Activated naive CD4-positive, alpha-beta T cell treated with anti-CD3 and anti-CD28 coated beads, Interleukin-2, amount 10 ng/mL, durations not matched to agents 7 days and 5 days (primary cell): ENCODE data around the gene IRF2BP2.

Experiments
- CTCF ChIA-PET: fragments of 350-600 bp; sonication (Branson Sonifier 250); formaldehyde crosslinking; loops from one replicate; lab custom pipeline; 2021; ENCODE audit warnings: antibody characterized with exemption; lab: Charles Lee
- DNase-seq: peaks from one replicate; pipeline ENCODE4 v3.0.0-alpha.2; 2020
- H3K27ac Mint-ChIP-seq: one replicate; pipeline ENCODE4 v1.8.0; 2021; ENCODE audit warnings: mild to moderate bottlenecking, moderate library complexity, mixed read lengths
- H3K27me3 Mint-ChIP-seq: one replicate; pipeline ENCODE4 v1.8.0; 2021; ENCODE audit warnings: mild to moderate bottlenecking, mixed read lengths
- H3K36me3 Mint-ChIP-seq: one replicate; pipeline ENCODE4 v1.8.0; 2021; ENCODE audit warnings: mixed read lengths
- H3K4me1 Mint-ChIP-seq: one replicate; pipeline ENCODE4 v1.8.0; 2021; ENCODE audit warnings: mixed read lengths
- H3K4me3 Mint-ChIP-seq: one replicate; pipeline ENCODE4 v1.8.0; 2021; ENCODE audit warnings: mild to moderate bottlenecking, moderate library complexity, mixed read lengths
- H3K9me3 Mint-ChIP-seq: one replicate; pipeline ENCODE4 v1.8.0; 2021; ENCODE audit warnings: mixed read lengths

Gene IRF2BP2

GRCh38 chr1:234565132-234565531 is 44.8 kb downstream of the IRF2BP2 start:
- Mint-ChIP-seq H3K27ac (no peak overlapping the region), H3K27me3 (peaks cover 8% of the 10 kb centered on the region), H3K4me1 (no peaks in the 10 kb centered on the region), H3K4me3 (no peak overlapping the region), H3K9me3 (no peaks in the 10 kb centered on the region), H3K36me3 (no peaks in the 10 kb centered on the region)
- CTCF ChIA-PET, result no interaction called here
- no peak for DNase-seq

- CTCF ChIA-PET, result no interaction called here
- no peaks in the 10 kb centered on the region for H3K9me3 Mint-ChIP-seq
- no peak overlapping the region for H3K4me3 Mint-ChIP-seq
- H3K27ac Mint-ChIP-seq, result no peak overlapping the region
- no peaks in the 10 kb centered on the region for H3K36me3 Mint-ChIP-seq
- DNase-seq, result no peak
- peaks cover 8% of the 10 kb centered on the region for H3K27me3 Mint-ChIP-seq
- H3K4me1 Mint-ChIP-seq, result no peaks in the 10 kb centered on the region
Measured at GRCh38 chr1:234564035-234565029, 45.6 kb downstream of the IRF2BP2 start.

- Mint-ChIP-seq H3K27me3 (peaks cover 8% of the 10 kb centered on the region), H3K4me3 (no peak overlapping the region), H3K27ac (no peak overlapping the region), H3K9me3 (no peaks in the 10 kb centered on the region), H3K36me3 (no peaks in the 10 kb centered on the region), H3K4me1 (no peaks in the 10 kb centered on the region)
- no peak for DNase-seq
- CTCF ChIA-PET, result no interaction called here
Measured at GRCh38 chr1:234562334-234562733, 47.6 kb downstream of the IRF2BP2 start.

GRCh38 chr1:234561319-234561718 is 48.7 kb downstream of the IRF2BP2 start:
- no peaks in the 10 kb centered on the region for H3K9me3 Mint-ChIP-seq

GRCh38 chr1:234559902-234560676 is 49.9 kb downstream of the IRF2BP2 start:
- no peaks in the 10 kb centered on the region for H3K4me1 Mint-ChIP-seq
- no peaks in the 10 kb centered on the region for H3K36me3 Mint-ChIP-seq
- no peaks in the 10 kb centered on the region for H3K9me3 Mint-ChIP-seq
- no peak for DNase-seq
- CTCF ChIA-PET, result interaction anchor here (1.2 kb wide), 1 partner anchor 38 kb away, joined by 5 read pairs; no protein-coding TSS in a partner anchor
- peaks cover 5% of the 10 kb centered on the region for H3K27me3 Mint-ChIP-seq
- H3K27ac Mint-ChIP-seq, result no peak overlapping the region
- H3K4me3 Mint-ChIP-seq, result no peak overlapping the region

More at GRCh38 chr1:234561319-234561718, 48.7 kb downstream of the IRF2BP2 start:
- CTCF ChIA-PET, result interaction anchor here (1.2 kb wide), 1 partner anchor 37 kb away, joined by 5 read pairs; no protein-coding TSS in a partner anchor
- Mint-ChIP-seq H3K36me3 (no peaks in the 10 kb centered on the region), H3K27ac (no peak overlapping the region), H3K27me3 (peaks cover 5% of the 10 kb centered on the region), H3K4me1 (no peaks in the 10 kb centered on the region), H3K4me3 (no peak overlapping the region)
- no peak for DNase-seq

- no peak for DNase-seq
- CTCF ChIA-PET, result no interaction called here
- Mint-ChIP-seq H3K27me3 (peaks cover under 1% of the 10 kb centered on the region), H3K27ac (no peak overlapping the region), H3K4me1 (no peaks in the 10 kb centered on the region), H3K4me3 (no peak overlapping the region), H3K9me3 (no peaks in the 10 kb centered on the region), H3K36me3 (no peaks in the 10 kb centered on the region)
Measured at GRCh38 chr1:234559152-234559901, 50.7 kb downstream of the IRF2BP2 start.

- no peak for DNase-seq
- Mint-ChIP-seq H3K27ac (no peak overlapping the region), H3K4me1 (no peaks in the 10 kb centered on the region), H3K9me3 (no peaks in the 10 kb centered on the region), H3K36me3 (no peaks in the 10 kb centered on the region), H3K27me3 (peaks cover 7% of the 10 kb centered on the region), H3K4me3 (no peak overlapping the region)
- CTCF ChIA-PET, result no interaction called here
Measured at GRCh38 chr1:234558330-234558836, 51.6 kb downstream of the IRF2BP2 start.

- DNase-seq, result no peak
- no peak overlapping the region for H3K27ac Mint-ChIP-seq
- peaks cover 17% of the 10 kb centered on the region for H3K27me3 Mint-ChIP-seq
- H3K36me3 Mint-ChIP-seq, result no peaks in the 10 kb centered on the region
- no peaks in the 10 kb centered on the region for H3K9me3 Mint-ChIP-seq
- H3K4me1 Mint-ChIP-seq, result no peaks in the 10 kb centered on the region
- CTCF ChIA-PET, result no interaction called here
- H3K4me3 Mint-ChIP-seq, result no peak overlapping the region
Measured at GRCh38 chr1:234556245-234556943, 53.6 kb downstream of the IRF2BP2 start.

GRCh38 chr1:234555390-234556024 is 54.5 kb downstream of the IRF2BP2 start:
- DNase-seq, result no peak
- Mint-ChIP-seq H3K4me3 (no peak overlapping the region), H3K36me3 (no peaks in the 10 kb centered on the region), H3K4me1 (no peaks in the 10 kb centered on the region), H3K27me3 (peaks cover 24% of the 10 kb centered on the region), H3K9me3 (no peaks in the 10 kb centered on the region), H3K27ac (no peak overlapping the region)
- CTCF ChIA-PET, result no interaction called here

- H3K4me1 Mint-ChIP-seq, result no peaks in the 10 kb centered on the region
- CTCF ChIA-PET, result no interaction called here
- no peak for DNase-seq
- no peaks in the 10 kb centered on the region for H3K36me3 Mint-ChIP-seq
- no peaks in the 10 kb centered on the region for H3K9me3 Mint-ChIP-seq
- no peak overlapping the region for H3K4me3 Mint-ChIP-seq
- no peak overlapping the region for H3K27ac Mint-ChIP-seq
- peaks cover 24% of the 10 kb centered on the region for H3K27me3 Mint-ChIP-seq
Measured at GRCh38 chr1:234554698-234555311, 55.2 kb downstream of the IRF2BP2 start.
